ENCODE measurements around the gene CALY.

DNA sequence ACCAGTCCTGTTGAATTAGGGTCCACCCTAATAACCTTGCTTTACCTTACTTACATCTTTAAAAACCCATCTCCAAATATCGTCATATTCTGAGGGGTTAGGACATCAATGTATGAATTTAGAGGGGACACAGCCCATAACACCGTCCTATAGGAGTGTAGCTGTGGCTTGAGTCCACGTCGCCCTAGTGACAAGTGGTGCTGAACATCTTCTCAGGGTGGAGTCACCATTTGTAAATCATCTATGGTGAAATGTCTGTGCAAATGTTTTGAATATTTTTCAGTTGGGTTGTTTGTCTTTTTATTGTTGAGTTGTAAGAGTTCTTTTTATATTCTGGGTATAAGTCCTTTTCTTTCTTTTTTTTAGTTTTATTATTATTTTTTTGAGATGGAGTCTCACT lies 5.3 kb upstream of the CALY start:
- TF ChIP-seq TEAD4 (IDR thresholded peaks at IDR 0.05) (no peak), YY1 (IDR thresholded peaks at IDR 0.05; ENCODE audit: low read depth) (no peak), EGR1 (IDR thresholded peaks at IDR 0.05) (no peak), TCF12 (IDR thresholded peaks at IDR 0.05; ENCODE audit: low read depth) (no peak), TAF1 (IDR thresholded peaks at IDR 0.05; ENCODE audit: low read depth) (no peak)
- TF ChIP-seq, protein P1, sequence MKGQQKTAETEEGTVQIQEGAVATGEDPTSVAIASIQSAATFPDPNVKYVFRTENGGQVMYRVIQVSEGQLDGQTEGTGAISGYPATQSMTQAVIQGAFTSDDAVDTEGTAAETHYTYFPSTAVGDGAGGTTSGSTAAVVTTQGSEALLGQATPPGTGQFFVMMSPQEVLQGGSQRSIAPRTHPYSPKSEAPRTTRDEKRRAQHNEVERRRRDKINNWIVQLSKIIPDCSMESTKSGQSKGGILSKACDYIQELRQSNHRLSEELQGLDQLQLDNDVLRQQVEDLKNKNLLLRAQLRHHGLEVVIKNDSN (IDR thresholded peaks at IDR 0.05), result no peak
